ENCODE results near the gene GSDMA. TPM values are rescaled to one million over a fixed set of nuclear protein-coding genes. Genes with fewer than 3 reads are reported as not detected.
A peak's percentile ranks its signal among the peaks of the same experiment; 100 is the strongest.

Gene GSDMA
- total and polyA plus RNA-seq, 9 of the 15 experiments (the other 6 are each of a cell fraction or from before 2014, with no cell fraction given), result 0.04 to 0.13 (median 0.07) TPM; not detected in 2

GRCh38 chr17:39960524-39961041, 2.2 kb upstream of the GSDMA start:
- no peak for TF ChIP-seq NFXL1 (CRISPR knock-in tag; IDR thresholded peaks at IDR 0.05)
- TF ChIP-seq TCF3 (CRISPR knock-in tag; IDR thresholded peaks at IDR 0.05), result no peak
- TF ChIP-seq RBM25 (IDR thresholded peaks at IDR 0.05; ENCODE audit: low read depth, low read length, severe bottlenecking), result no peak
- TF ChIP-seq NFIC (IDR thresholded peaks at IDR 0.05), result peak; percentile 25
- TF ChIP-seq SMC3 (conservative IDR thresholded peaks at IDR 0.05; ENCODE audit: insufficient read depth, low read depth, low read length), result no peak
- TF ChIP-seq, protein P1, sequence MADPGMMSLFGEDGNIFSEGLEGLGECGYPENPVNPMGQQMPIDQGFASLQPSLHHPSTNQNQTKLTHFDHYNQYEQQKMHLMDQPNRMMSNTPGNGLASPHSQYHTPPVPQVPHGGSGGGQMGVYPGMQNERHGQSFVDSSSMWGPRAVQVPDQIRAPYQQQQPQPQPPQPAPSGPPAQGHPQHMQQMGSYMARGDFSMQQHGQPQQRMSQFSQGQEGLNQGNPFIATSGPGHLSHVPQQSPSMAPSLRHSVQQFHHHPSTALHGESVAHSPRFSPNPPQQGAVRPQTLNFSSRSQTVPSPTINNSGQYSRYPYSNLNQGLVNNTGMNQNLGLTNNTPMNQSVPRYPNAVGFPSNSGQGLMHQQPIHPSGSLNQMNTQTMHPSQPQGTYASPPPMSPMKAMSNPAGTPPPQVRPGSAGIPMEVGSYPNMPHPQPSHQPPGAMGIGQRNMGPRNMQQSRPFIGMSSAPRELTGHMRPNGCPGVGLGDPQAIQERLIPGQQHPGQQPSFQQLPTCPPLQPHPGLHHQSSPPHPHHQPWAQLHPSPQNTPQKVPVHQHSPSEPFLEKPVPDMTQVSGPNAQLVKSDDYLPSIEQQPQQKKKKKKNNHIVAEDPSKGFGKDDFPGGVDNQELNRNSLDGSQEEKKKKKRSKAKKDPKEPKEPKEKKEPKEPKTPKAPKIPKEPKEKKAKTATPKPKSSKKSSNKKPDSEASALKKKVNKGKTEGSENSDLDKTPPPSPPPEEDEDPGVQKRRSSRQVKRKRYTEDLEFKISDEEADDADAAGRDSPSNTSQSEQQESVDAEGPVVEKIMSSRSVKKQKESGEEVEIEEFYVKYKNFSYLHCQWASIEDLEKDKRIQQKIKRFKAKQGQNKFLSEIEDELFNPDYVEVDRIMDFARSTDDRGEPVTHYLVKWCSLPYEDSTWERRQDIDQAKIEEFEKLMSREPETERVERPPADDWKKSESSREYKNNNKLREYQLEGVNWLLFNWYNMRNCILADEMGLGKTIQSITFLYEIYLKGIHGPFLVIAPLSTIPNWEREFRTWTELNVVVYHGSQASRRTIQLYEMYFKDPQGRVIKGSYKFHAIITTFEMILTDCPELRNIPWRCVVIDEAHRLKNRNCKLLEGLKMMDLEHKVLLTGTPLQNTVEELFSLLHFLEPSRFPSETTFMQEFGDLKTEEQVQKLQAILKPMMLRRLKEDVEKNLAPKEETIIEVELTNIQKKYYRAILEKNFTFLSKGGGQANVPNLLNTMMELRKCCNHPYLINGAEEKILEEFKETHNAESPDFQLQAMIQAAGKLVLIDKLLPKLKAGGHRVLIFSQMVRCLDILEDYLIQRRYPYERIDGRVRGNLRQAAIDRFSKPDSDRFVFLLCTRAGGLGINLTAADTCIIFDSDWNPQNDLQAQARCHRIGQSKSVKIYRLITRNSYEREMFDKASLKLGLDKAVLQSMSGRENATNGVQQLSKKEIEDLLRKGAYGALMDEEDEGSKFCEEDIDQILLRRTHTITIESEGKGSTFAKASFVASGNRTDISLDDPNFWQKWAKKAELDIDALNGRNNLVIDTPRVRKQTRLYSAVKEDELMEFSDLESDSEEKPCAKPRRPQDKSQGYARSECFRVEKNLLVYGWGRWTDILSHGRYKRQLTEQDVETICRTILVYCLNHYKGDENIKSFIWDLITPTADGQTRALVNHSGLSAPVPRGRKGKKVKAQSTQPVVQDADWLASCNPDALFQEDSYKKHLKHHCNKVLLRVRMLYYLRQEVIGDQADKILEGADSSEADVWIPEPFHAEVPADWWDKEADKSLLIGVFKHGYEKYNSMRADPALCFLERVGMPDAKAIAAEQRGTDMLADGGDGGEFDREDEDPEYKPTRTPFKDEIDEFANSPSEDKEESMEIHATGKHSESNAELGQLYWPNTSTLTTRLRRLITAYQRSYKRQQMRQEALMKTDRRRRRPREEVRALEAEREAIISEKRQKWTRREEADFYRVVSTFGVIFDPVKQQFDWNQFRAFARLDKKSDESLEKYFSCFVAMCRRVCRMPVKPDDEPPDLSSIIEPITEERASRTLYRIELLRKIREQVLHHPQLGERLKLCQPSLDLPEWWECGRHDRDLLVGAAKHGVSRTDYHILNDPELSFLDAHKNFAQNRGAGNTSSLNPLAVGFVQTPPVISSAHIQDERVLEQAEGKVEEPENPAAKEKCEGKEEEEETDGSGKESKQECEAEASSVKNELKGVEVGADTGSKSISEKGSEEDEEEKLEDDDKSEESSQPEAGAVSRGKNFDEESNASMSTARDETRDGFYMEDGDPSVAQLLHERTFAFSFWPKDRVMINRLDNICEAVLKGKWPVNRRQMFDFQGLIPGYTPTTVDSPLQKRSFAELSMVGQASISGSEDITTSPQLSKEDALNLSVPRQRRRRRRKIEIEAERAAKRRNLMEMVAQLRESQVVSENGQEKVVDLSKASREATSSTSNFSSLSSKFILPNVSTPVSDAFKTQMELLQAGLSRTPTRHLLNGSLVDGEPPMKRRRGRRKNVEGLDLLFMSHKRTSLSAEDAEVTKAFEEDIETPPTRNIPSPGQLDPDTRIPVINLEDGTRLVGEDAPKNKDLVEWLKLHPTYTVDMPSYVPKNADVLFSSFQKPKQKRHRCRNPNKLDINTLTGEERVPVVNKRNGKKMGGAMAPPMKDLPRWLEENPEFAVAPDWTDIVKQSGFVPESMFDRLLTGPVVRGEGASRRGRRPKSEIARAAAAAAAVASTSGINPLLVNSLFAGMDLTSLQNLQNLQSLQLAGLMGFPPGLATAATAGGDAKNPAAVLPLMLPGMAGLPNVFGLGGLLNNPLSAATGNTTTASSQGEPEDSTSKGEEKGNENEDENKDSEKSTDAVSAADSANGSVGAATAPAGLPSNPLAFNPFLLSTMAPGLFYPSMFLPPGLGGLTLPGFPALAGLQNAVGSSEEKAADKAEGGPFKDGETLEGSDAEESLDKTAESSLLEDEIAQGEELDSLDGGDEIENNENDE (IDR thresholded peaks at IDR 0.05; ENCODE audit: low read depth, low read length), result no peak
- Histone ChIP-seq H3K4me1 (replicated peaks in 1 of 2; ENCODE audit: control insufficient read depth in 2 of 2, insufficient read depth in 2 of 2, low read length in 2 of 2) (peaks cover 2 to 10% of the 10 kb centered on the region in 2 experiments; a peak in 4 of 5 replicates), H3K27me3 (ENCODE audit: control insufficient read depth in 2 of 2, insufficient read depth in 2 of 2, low read length in 2 of 2) (peaks cover 5 to 6% of the 10 kb centered on the region in 2 experiments; a peak in 3 of 5 replicates), H3K9me1 (ENCODE audit: control insufficient read depth, insufficient read depth, low read length) (no peaks in the 10 kb centered on the region), H4K20me1 (replicated peaks; ENCODE audit: control insufficient read depth, insufficient read depth, low read length) (no peaks in the 10 kb centered on the region), H3K36me3 (ENCODE audit: control insufficient read depth, insufficient read depth, low read length) (no peaks in the 10 kb centered on the region), H3K79me2 (ENCODE audit: control insufficient read depth, insufficient read depth, low read length) (no peaks in the 10 kb centered on the region), H3K9me3 (replicated peaks; ENCODE audit: control insufficient read depth, insufficient read depth, low read depth, low read length) (no peaks in the 10 kb centered on the region), H3K27ac (ENCODE audit: extremely low read depth, low read depth, low read length) (no peak overlapping the region), H3K9ac (ENCODE audit: insufficient read depth in 1 of 2, low read depth in 2 of 2, low read length in 2 of 2) (peak overlapping the region in 1 of 2 experiments; percentile 73; a peak in 1 of 4 replicates), H2AFZ (ENCODE audit: low read depth, low read length) (peak overlapping the region; percentile 58), H3K4me3 (no peak overlapping the region), H3K4me2 (ENCODE audit: insufficient read depth, low read length) (no peak overlapping the region)
- in situ Hi-C loops (cut with MboI), result no loop called here
- FAIRE-seq (peak; percentile 15), ATAC-seq (no peak), DNase-seq (ENCODE audit: extremely low read depth in 1 of 4, low spot score in 3 of 4) (no peak)
- no TSS peak for BruUV-seq (replicated peaks)
- intact Hi-C loops (cut with micrococcal nuclease), result no loop called here
- ChIA-PET CTCF (ENCODE audit: low intra/inter-chr PET ratio) (interaction anchor here (0.6 kb wide), 1 partner anchor 13 kb away, joined by 3 read pairs; no protein-coding TSS in a partner anchor), POLR2A (no interaction called here)
- 38% methylated on average over 6 of the region's 8 CpGs for WGBS (ENCODE audit: insufficient coverage, low coverage, missing lambda C conversion rate)

All from K562 (cell line).